ENCODE measurements around the gene ZC3H10. TPM values are rescaled to one million over a fixed set of nuclear protein-coding genes. Genes with fewer than 3 reads are reported as not detected.
"Not testable (repeated sequence)": the region's sequence is repeated elsewhere in the genome, so short reads cannot be mapped to it uniquely, and the experiment has no call there.

The ZC3H10 gene
- total and polyA plus RNA-seq, 5 donors from 2014 or later: 1.7 to 11.0 (median 3.0) TPM

GRCh38 chr12:56154246-56154771, 36.2 kb downstream of the ZC3H10 start:
- ATAC-seq (ENCODE audit: low read depth in 2 of 2) (no peak), DNase-seq (no peak)
- Mint-ChIP-seq H3K4me3 (peak overlapping the region in 3 of 4 donors; percentile 41 to 95 (median 88)), H3K9me3 (no peaks in the 10 kb centered on the region), H3K27me3 (peaks cover 4% of the 10 kb centered on the region), H3K27ac (peak overlapping the region in 2 of 3 donors; percentile 41 to 55), H3K4me1 (peaks cover 14 to 61% (median 29%) of the 10 kb centered on the region in 4 donors), H3K36me3 (no peaks in the 10 kb centered on the region)
- H3K4me3 ChIP-seq (ENCODE audit: low read depth, low read length): no peak overlapping the region
- no peaks in the 10 kb centered on the region for H3K9me3 ChIP-seq (ENCODE audit: control insufficient read depth in 2 of 2, low read length in 2 of 2)
- H3K4me1 ChIP-seq (ENCODE audit: control insufficient read depth, insufficient read depth, low read length, poor library complexity, severe bottlenecking): peaks cover 43% of the 10 kb centered on the region
- no peaks in the 10 kb centered on the region for H3K36me3 ChIP-seq (ENCODE audit: control insufficient read depth, insufficient read depth, low read length)
- no peaks in the 10 kb centered on the region for H3K27me3 ChIP-seq (ENCODE audit: control insufficient read depth, insufficient read depth, low read length)
- no peak overlapping the region for H3K27ac ChIP-seq (ENCODE audit: insufficient read depth, low read length, poor library complexity, severe bottlenecking)

- H3K27ac Mint-ChIP-seq: peak overlapping the region in 1 of 3 donors; percentile 41
- no peaks in the 10 kb centered on the region for H3K9me3 ChIP-seq (ENCODE audit: control insufficient read depth in 2 of 2, low read length in 2 of 2)
- ATAC-seq (ENCODE audit: low read depth in 2 of 2) (no peak), DNase-seq (no peak)
- H3K36me3 Mint-ChIP-seq: peaks cover under 1% of the 10 kb centered on the region
- no peak overlapping the region for H3K27ac ChIP-seq (ENCODE audit: insufficient read depth, low read length, poor library complexity, severe bottlenecking)
- no peaks in the 10 kb centered on the region for H3K9me3 Mint-ChIP-seq
- peaks cover 48% of the 10 kb centered on the region for H3K4me1 ChIP-seq (ENCODE audit: control insufficient read depth, insufficient read depth, low read length, poor library complexity, severe bottlenecking)
- peaks cover 14 to 66% (median 32%) of the 10 kb centered on the region in 4 donors for H3K4me1 Mint-ChIP-seq
- no peaks in the 10 kb centered on the region for H3K36me3 ChIP-seq (ENCODE audit: control insufficient read depth, insufficient read depth, low read length)
- peak overlapping the region; percentile 21 to 88 (median 61) for H3K4me3 Mint-ChIP-seq
- H3K27me3 ChIP-seq (ENCODE audit: control insufficient read depth, insufficient read depth, low read length): no peaks in the 10 kb centered on the region
- H3K4me3 ChIP-seq (ENCODE audit: low read depth, low read length): no peak overlapping the region
- peaks cover 4% of the 10 kb centered on the region for H3K27me3 Mint-ChIP-seq
These were observed 36.8 kb downstream of the ZC3H10 start for GRCh38 chr12:56154818-56155217.

- DNase-seq (no peak), ATAC-seq (ENCODE audit: low read depth in 2 of 2) (no peak)
- H3K9me3 ChIP-seq (ENCODE audit: control insufficient read depth in 2 of 2, low read length in 2 of 2): no peaks in the 10 kb centered on the region
- peaks cover 53% of the 10 kb centered on the region for H3K4me1 ChIP-seq (ENCODE audit: control insufficient read depth, insufficient read depth, low read length, poor library complexity, severe bottlenecking)
- no peaks in the 10 kb centered on the region for H3K9me3 Mint-ChIP-seq
- no peak overlapping the region for H3K4me3 ChIP-seq (ENCODE audit: low read depth, low read length)
- peaks cover 2% of the 10 kb centered on the region for H3K36me3 ChIP-seq (ENCODE audit: control insufficient read depth, insufficient read depth, low read length)
- H3K27ac ChIP-seq (ENCODE audit: insufficient read depth, low read length, poor library complexity, severe bottlenecking): no peak overlapping the region
- peaks cover 10 to 71% (median 38%) of the 10 kb centered on the region in 4 donors for H3K4me1 Mint-ChIP-seq
- H3K27me3 ChIP-seq (ENCODE audit: control insufficient read depth, insufficient read depth, low read length): no peaks in the 10 kb centered on the region
- peaks cover 6% of the 10 kb centered on the region for H3K36me3 Mint-ChIP-seq
- peaks cover 4% of the 10 kb centered on the region for H3K27me3 Mint-ChIP-seq
- H3K4me3 Mint-ChIP-seq: peak overlapping the region; percentile 59 to 88 (median 79)
- peak overlapping the region in 1 of 3 donors; percentile 41 for H3K27ac Mint-ChIP-seq
These were observed 37.3 kb downstream of the ZC3H10 start for GRCh38 chr12:56155256-56155845.

GRCh38 chr12:56156464-56157200, 38.6 kb downstream of the ZC3H10 start:
- Histone ChIP-seq H3K4me1 (ENCODE audit: control insufficient read depth, insufficient read depth, low read length, poor library complexity, severe bottlenecking) (peaks cover 55% of the 10 kb centered on the region), H3K36me3 (ENCODE audit: control insufficient read depth, insufficient read depth, low read length) (peaks cover 14% of the 10 kb centered on the region), H3K4me3 (ENCODE audit: low read depth, low read length) (peak overlapping the region; percentile 98)
- Mint-ChIP-seq H3K27ac (peak overlapping the region in 2 of 3 donors; percentile 98 to 100), H3K4me1 (peaks cover 6 to 71% (median 38%) of the 10 kb centered on the region in 4 donors), H3K36me3 (peaks cover 14% of the 10 kb centered on the region), H3K4me3 (peak overlapping the region; percentile 92 to 100 (median 100))
- not testable (repeated sequence) for H3K27me3 Mint-ChIP-seq; H3K27me3 ChIP-seq (ENCODE audit: control insufficient read depth, insufficient read depth, low read length); H3K27ac ChIP-seq (ENCODE audit: insufficient read depth, low read length, poor library complexity, severe bottlenecking); H3K9me3 ChIP-seq (ENCODE audit: control insufficient read depth in 2 of 2, low read length in 2 of 2); ATAC-seq (ENCODE audit: low read depth in 2 of 2); H3K9me3 Mint-ChIP-seq; DNase-seq

- Histone ChIP-seq H3K9me3 (ENCODE audit: control insufficient read depth in 2 of 2, low read length in 2 of 2) (no peaks in the 10 kb centered on the region), H3K36me3 (ENCODE audit: control insufficient read depth, insufficient read depth, low read length) (peaks cover 22% of the 10 kb centered on the region), H3K27me3 (ENCODE audit: control insufficient read depth, insufficient read depth, low read length) (no peaks in the 10 kb centered on the region), H3K4me3 (ENCODE audit: low read depth, low read length) (peak overlapping the region; percentile 98), H3K4me1 (ENCODE audit: control insufficient read depth, insufficient read depth, low read length, poor library complexity, severe bottlenecking) (peaks cover 53% of the 10 kb centered on the region), H3K27ac (ENCODE audit: insufficient read depth, low read length, poor library complexity, severe bottlenecking) (peak overlapping the region; percentile 95)
- Mint-ChIP-seq H3K4me3 (peak overlapping the region; percentile 92 to 100 (median 100)), H3K27ac (peak overlapping the region; percentile 95 to 100 (median 98)), H3K4me1 (peaks cover 0 to 68% (median 34%) of the 10 kb centered on the region in 4 donors), H3K27me3 (peaks cover 4% of the 10 kb centered on the region), H3K36me3 (peaks cover 16% of the 10 kb centered on the region), H3K9me3 (no peaks in the 10 kb centered on the region)
- ATAC-seq (ENCODE audit: low read depth in 2 of 2) (peak; percentile 46 to 50), DNase-seq (peak; percentile 55 to 84 (median 72))
These were observed 39.3 kb downstream of the ZC3H10 start for GRCh38 chr12:56157201-56158028.

GRCh38 chr12:56158029-56158925, 40.2 kb downstream of the ZC3H10 start, which contains the start of gene MYL6:
Gene MYL6 (plus strand): TSS chr12:56158359. CDS start chr12:56158402, 43 bp downstream.
- Mint-ChIP-seq H3K36me3 (peaks cover 16% of the 10 kb centered on the region), H3K9me3 (no peaks in the 10 kb centered on the region), H3K27me3 (no peaks in the 10 kb centered on the region), H3K27ac (peak within 1 kb of the TSS; percentile 98 to 100 (median 100)), H3K4me1 (peaks cover 0 to 61% (median 31%) of the 10 kb centered on the region in 4 donors), H3K4me3 (peak within 1 kb of the TSS; percentile 92 to 100 (median 100))
- Histone ChIP-seq H3K4me1 (ENCODE audit: control insufficient read depth, insufficient read depth, low read length, poor library complexity, severe bottlenecking) (peaks cover 46% of the 10 kb centered on the region), H3K9me3 (ENCODE audit: control insufficient read depth in 2 of 2, low read length in 2 of 2) (no peaks in the 10 kb centered on the region), H3K27me3 (ENCODE audit: control insufficient read depth, insufficient read depth, low read length) (no peaks in the 10 kb centered on the region), H3K4me3 (ENCODE audit: low read depth, low read length) (peak within 1 kb of the TSS; percentile 98), H3K27ac (ENCODE audit: insufficient read depth, low read length, poor library complexity, severe bottlenecking) (peak within 1 kb of the TSS; percentile 95), H3K36me3 (ENCODE audit: control insufficient read depth, insufficient read depth, low read length) (peaks cover 31% of the 10 kb centered on the region)
- ATAC-seq (ENCODE audit: low read depth in 2 of 2) (peak; percentile 89 to 91), DNase-seq (peak; percentile 90 to 97 (median 91))
